GM12874 (cell line): Measurements from ENCODE around the gene ECI1.

Experiments used
- TF ChIP-seq, protein P1 (sequence below): IDR thresholded peaks from 2 replicates; pipeline ENCODE4 v1.5.1; 2011; ENCODE audit warnings: low read depth, mild to moderate bottlenecking, control low read depth, low read length, moderate library complexity; ENCODE audit not compliant: insufficient read depth

Gene ECI1

DNA sequence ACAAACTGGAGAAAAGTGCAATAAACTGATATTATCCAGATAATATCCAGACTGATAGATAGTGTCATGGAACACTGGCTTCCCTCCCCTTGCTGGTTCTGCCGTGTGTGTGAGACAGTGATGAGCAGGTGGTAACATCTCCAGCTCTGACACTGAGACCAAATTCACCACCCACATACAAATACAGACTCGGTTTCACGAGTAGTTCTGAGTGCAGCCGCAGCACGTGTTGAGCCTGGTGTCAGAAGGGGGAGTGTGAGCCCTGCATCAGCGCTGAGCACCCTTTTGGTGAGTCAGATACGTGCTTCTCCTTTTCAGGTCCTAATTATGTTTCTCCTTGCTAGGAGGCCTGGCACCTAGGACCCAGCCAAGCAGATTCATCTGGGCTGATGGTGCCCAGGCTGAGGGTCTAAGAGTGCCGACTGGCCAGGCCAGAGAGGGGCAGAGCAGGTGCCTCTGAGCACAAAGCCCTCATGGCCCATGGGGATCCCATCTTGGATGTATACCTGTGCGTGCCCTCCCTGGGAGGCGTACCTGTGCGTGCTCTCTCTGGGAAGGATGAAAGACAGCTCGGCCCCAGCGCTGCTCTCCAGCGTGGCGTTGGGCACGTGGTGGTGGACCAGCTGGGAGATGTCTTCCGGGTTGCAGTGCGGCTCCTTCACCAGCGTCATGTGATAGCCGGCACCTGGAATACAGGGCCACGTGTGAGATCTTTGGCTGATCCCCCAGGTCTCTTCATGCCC lies 43.8 kb upstream of the ECI1 start:
- TF ChIP-seq, protein P1, sequence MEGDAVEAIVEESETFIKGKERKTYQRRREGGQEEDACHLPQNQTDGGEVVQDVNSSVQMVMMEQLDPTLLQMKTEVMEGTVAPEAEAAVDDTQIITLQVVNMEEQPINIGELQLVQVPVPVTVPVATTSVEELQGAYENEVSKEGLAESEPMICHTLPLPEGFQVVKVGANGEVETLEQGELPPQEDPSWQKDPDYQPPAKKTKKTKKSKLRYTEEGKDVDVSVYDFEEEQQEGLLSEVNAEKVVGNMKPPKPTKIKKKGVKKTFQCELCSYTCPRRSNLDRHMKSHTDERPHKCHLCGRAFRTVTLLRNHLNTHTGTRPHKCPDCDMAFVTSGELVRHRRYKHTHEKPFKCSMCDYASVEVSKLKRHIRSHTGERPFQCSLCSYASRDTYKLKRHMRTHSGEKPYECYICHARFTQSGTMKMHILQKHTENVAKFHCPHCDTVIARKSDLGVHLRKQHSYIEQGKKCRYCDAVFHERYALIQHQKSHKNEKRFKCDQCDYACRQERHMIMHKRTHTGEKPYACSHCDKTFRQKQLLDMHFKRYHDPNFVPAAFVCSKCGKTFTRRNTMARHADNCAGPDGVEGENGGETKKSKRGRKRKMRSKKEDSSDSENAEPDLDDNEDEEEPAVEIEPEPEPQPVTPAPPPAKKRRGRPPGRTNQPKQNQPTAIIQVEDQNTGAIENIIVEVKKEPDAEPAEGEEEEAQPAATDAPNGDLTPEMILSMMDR = no peak

DNA sequence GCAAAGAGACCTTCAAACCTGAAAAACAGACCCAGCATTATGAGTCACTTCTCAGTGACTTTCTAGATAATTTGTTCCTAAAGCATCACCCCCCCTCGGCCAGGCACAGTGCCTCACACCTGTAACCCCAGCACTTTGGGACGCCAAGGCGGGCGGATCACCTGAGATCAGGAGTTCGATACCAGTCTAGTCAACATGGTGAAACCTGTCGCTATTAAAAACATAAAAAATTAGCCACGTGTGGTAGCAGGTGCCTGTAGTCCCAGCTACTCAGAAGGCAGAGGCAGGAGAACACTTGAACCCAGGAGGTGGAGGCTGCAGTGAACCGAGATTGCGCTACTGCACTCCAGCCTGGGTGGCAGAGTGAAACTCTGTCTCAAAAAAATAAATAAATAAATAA lies 40.8 kb upstream of the ECI1 start:
- TF ChIP-seq, protein P1 = no peak

DNA sequence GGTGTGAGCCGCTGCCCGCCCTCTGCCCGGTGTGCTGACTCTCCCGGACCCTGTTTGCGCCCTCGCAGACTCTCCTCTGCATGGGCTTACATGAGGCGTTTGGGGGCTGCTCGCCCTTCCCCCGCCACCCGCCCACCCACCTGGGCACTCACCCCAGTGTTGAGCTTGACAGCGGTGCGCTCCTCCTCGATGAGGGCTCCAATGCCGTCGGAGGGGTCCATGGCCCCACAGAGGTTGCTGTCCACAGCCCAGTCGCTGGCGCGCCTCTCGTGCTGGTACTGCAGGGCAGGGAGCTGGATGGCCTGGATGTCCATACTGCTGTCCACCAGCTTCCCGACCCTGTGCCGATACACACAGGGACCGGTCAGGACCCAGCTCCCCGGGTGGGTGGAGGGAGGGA lies 37.9 kb upstream of the ECI1 start:
- TF ChIP-seq, protein P1 = no peak

DNA sequence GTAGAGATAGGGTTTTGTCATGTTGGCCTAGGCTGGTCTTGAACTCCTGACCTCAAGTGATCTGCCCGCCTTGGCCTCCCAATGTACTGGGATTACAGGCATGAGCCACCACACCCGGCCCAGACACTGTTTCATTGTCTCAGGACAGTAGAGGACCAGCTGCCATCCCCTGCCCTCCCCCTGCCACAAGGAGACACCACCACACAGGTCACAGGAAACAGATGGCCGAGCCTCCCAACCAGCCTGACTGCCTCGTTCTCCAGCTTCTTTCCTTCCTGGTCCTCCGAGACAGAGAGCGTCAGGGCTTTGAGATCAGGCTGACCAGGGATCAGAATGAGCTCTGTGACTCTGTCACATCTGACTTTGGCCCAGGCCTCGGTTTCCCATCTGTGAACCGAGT lies 37.3 kb upstream of the ECI1 start:
- TF ChIP-seq, protein P1 = no peak

DNA sequence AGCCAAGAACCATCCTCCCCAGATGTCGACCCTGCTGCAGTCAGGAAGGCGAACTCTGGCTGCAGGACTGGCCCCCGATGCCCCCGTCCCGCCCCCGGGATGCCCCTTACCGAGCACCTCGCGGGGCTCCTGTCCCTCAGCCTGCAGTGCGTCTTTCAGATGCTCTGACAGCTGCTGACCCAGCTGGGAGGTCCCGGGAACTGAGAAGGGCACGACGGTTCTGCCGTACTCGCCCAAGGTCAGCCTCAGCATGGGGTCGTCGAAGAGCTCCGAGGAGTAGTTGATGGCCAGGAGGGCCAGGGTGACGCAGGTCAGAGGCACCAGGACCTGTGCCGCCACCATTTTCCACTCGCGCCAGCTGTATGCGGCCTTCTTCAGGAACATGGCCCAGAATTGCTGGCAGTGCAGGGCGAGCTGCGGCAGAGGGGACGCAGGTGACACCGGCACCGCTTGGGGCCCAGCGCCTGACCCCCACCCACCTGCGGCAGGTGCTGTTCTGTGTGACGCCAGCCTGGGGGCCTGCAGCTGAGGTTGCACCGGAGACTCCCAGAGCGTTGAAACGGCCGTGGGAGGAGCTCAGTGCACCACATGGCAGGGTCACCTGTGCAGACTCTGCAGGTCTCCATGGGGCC lies 36.6 kb upstream of the ECI1 start:
- TF ChIP-seq, protein P1 = no peak

DNA sequence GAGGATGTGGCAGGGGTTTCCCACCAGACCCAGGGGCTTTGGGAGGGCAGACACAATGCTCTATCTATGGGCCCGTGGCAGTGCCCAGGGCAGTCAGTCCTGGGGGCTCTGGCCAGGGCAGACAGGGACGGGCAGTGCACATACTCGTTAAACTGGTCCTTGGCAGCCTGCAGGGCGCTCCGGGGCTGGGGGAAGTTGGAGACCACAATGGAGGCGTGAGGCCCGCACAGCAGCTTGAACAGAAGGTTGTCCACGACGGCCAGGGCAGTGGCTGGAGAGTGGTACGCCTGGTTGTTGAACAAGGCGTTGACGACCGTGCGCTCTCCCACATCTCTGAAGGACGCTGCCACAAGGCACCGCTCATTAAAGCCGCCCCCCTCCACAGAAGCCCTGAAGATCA lies 35.2 kb upstream of the ECI1 start:
- TF ChIP-seq, protein P1 = no peak

DNA sequence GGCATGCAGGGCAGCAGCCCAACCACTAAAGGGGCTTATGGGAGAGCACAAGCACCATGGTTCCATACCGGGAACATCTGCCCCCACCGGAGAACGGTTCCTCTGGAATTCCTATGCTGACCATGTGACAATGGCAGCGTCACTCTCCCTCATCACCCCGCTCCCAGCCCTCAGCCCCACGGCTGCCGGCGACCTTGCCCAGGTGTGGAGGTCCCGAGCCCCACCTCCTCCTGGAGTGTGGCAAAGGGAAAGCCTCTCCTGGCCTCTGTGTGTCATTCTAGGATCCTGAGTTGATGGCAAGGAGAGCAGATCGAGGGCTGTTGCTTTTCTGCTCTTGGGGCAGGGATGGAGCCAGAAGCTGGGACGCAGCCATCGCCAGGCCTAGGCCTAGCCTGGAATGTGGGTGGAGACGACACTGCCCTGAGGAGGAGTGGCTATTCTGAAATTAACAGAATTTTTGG lies 34.4 kb upstream of the ECI1 start:
- TF ChIP-seq, protein P1 = no peak
